ENCODE data around the gene STAG2.
"Not testable (repeated sequence)": the region's sequence is repeated elsewhere in the genome, so short reads cannot be mapped to it uniquely, and the experiment has no call there.

STAG2 gene

GRCh38 chrX:124035657-124036056, 74.2 kb downstream of the STAG2 start:
- DNase-seq (ENCODE audit: low read depth), result no peak

- no peak for DNase-seq (ENCODE audit: low read depth)
Observed at GRCh38 chrX:124042042-124042441, 80.5 kb downstream of the STAG2 start.

GRCh38 chrX:124045109-124045508, 83.6 kb downstream of the STAG2 start:
- DNase-seq (ENCODE audit: low read depth), result no peak

GRCh38 chrX:124084417-124084816, 122.9 kb downstream of the STAG2 start:
- not testable (repeated sequence) for DNase-seq (ENCODE audit: low read depth)

GRCh38 chrX:124085063-124085462, 123.6 kb downstream of the STAG2 start:
- no peak for DNase-seq (ENCODE audit: low read depth)

- no peak for DNase-seq (ENCODE audit: low read depth)
Observed at GRCh38 chrX:124086411-124086810, 124.9 kb downstream of the STAG2 start.

GRCh38 chrX:124087000-124087746, 125.7 kb downstream of the STAG2 start:
- no peak for DNase-seq (ENCODE audit: low read depth)

- no peak for DNase-seq (ENCODE audit: low read depth)
Observed at GRCh38 chrX:124093222-124093621, 131.7 kb downstream of the STAG2 start.

- no peak for DNase-seq (ENCODE audit: low read depth)
Observed at GRCh38 chrX:124097116-124097515, 135.6 kb downstream of the STAG2 start.

- DNase-seq (ENCODE audit: low read depth), result no peak
Observed at GRCh38 chrX:124098089-124098488, 136.6 kb downstream of the STAG2 start.

GRCh38 chrX:124103966-124104365, 142.5 kb downstream of the STAG2 start:
- no peak for DNase-seq (ENCODE audit: low read depth)

GRCh38 chrX:124104512-124104911, 143.0 kb downstream of the STAG2 start:
- DNase-seq (ENCODE audit: low read depth), result not testable (repeated sequence)

- DNase-seq (ENCODE audit: low read depth), result no peak
Observed at GRCh38 chrX:124113621-124114600, 152.4 kb downstream of the STAG2 start.

- no peak for DNase-seq (ENCODE audit: low read depth)
Observed at GRCh38 chrX:124117325-124117724, 155.8 kb downstream of the STAG2 start.

GRCh38 chrX:124125471-124125870, 164.0 kb downstream of the STAG2 start:
- no peak for DNase-seq (ENCODE audit: low read depth)

- DNase-seq (ENCODE audit: low read depth), result no peak
Observed at GRCh38 chrX:124127496-124127895, 166.0 kb downstream of the STAG2 start.

- not testable (repeated sequence) for DNase-seq (ENCODE audit: low read depth)
Observed at GRCh38 chrX:124132437-124132836, 170.9 kb downstream of the STAG2 start.

- no peak for DNase-seq (ENCODE audit: low read depth)
Observed at GRCh38 chrX:124145749-124146148, 184.2 kb downstream of the STAG2 start.

GRCh38 chrX:124151195-124151594, 189.7 kb downstream of the STAG2 start:
- no peak for DNase-seq (ENCODE audit: low read depth)

All from activated gamma-delta T cell treated with anti-CD3 and anti-CD28 coated beads, Interleukin-2, amount 50 U/mL, for 16 hours (primary cell).